Ovary (tissue), 9 donors: ENCODE measurements around the gene SMIM7. TPM values are rescaled to one million over a fixed set of nuclear protein-coding genes. Genes with fewer than 3 reads are reported as not detected.

Experiments
- DNase-seq, 5 donors: peaks; one replicate each; pipeline ENCODE4 v3.0.0-alpha.2; 2019 to 2020
- H3K27ac ChIP-seq, 2 donors: fragments of 200-600 bp; one replicate each; pipeline versions ENCODE4 v1.5.1 to v1.8.0; 2019 to 2022
- H3K27me3 ChIP-seq: fragments of 200-600 bp; one replicate; pipeline ENCODE4 v1.8.0; 2022
- H3K36me3 ChIP-seq: fragments of 200-600 bp; sonication (generic); one replicate; pipeline ENCODE4 v1.5.1; 2019
- H3K4me1 ChIP-seq: one replicate; pipeline ENCODE4 v1.8.1; 2013; ENCODE audit warnings: mild to moderate bottlenecking, moderate library complexity; ENCODE audit not compliant: insufficient read depth
- H3K4me3 ChIP-seq: fragments of 200-600 bp; sonication (generic); one replicate; pipeline ENCODE4 v1.5.1; 2017
- H3K9me3 ChIP-seq, 2 donors: fragments of 200-600 bp in 1 of 2; sonication (generic) in 1 of 2; one replicate each; pipeline versions ENCODE4 v1.5.1 to v1.8.1; 2013 to 2019; ENCODE audit warnings: mild to moderate bottlenecking in 1 of 2, moderate library complexity in 1 of 2
- CTCF ChIP-seq, 3 donors: fragments of 450-650 bp in 2 of 3; fragments of 200-600 bp in 1 of 3; IDR thresholded peaks; one replicate each; pipeline versions ENCODE4 v1.5.1 to v1.8.0; 2016 to 2022; ENCODE audit warnings: antibody characterized with exemption in 3 of 3, mild to moderate bottlenecking in 1 of 3
- EP300 ChIP-seq: sonication (generic); formaldehyde crosslinking; IDR thresholded peaks from one replicate; pipeline ENCODE4 v1.6.1; 2017; ENCODE audit warnings: antibody characterized with exemption
- POLR2A ChIP-seq: fragments of 450-650 bp; IDR thresholded peaks from one replicate; pipeline ENCODE4 v1.6.1; 2017; ENCODE audit warnings: antibody characterized with exemption, mild to moderate bottlenecking, moderate library complexity
- whole genome bisulfite sequencing, 3 donors: extraction: QIAGEN DNeasy Blood & Tissue Kit in 1 of 3; methylation state at CpG; one replicate each; pipeline versions ENCODE4 v1.1.5 to v1.1.7; 2013 to 2017; 5-methylcytosine and 5-hydroxymethylcytosine counted together
- intact Hi-C, 4 donors: fragments of 100-400 bp; cut with DNase I; formaldehyde crosslinking; loops; one replicate each; pipeline versions ENCODE4 v1.11.0 to v1.15.1; 2022 to 2023
- polyA plus RNA-seq, 2 donors: library from polyadenylated mRNA; stranded (reverse); fragments of 200-250 nt in 1 of 2; fragments of 350-450 nt in 1 of 2; fragmentation: Illumina TruSeq in 1 of 2; extraction: RNeasy Lipid Tissue Mini Kit (QIAGEN cat#74804) in 1 of 2; gene quantifications; one replicate each; pipeline ENCODE4 v1.2.3, GENCODE V29; 2013 to 2014
- total RNA-seq, 7 donors: library from RNA; depleted of rRNA in 2 of 7; stranded (reverse); fragments of >200 nt in 2 of 7; fragmentation: NEBNext Ultra II Directional in 3 of 7; extraction: Animal tissue kit (Norgen Biotek cat#: 25700) in 3 of 7; gene quantifications; one replicate each; pipeline versions ENCODE4 v1.1.0 to v1.2.4, GENCODE V29; 2016 to 2023
- donor health status: DM: no; HTN: no; CAD: no; lungs with moderate emphysema.
- donor health status: DM: no; HTN: no; CAD: no.
- donor health status: Bipolar disorder and iron deficiency.
- donor health status: DM: yes; HTN: yes; CAD: no.
- donor health status: DM: no; HTN: no; CAD: no.
- donor health status: DM: yes; HTN: yes; CAD: no.

Gene SMIM7
- total and polyA plus RNA-seq, 9 donors: 59.1 to 123 (median 72.6) TPM

DNA sequence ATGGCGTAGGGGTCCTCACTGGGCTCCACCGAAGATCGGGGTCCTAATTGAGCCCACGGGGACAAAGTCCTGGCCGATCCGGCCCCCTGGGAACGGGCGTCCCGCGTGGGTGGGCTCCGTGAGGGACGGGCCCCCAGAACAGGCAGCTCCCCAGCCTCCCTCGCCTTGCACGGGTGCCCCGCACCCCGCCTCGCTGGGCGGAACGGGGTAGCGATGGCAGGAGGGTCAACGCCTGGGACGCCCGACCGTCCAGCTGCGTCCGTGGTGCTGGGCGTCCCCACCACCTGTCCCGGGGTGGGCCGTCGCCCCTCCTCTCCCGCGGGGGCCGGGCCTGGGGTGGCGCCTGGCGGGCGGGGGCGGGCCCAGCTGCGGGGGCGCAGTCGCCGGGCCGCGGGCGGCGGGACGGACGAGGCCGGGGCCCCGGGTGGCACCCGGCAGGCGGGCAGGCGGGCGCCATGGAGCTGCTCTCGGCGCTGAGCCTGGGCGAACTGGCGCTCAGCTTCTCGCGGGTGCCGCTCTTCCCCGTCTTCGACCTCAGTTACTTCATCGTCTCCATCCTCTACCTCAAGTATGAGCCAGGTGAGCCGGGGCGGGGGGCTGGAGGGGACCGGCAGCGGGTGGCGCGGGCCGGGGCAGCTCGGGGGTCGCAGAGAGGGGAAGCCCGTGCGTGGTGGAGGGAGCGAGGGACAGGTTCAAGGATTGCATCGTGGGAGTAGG, 977 bp upstream of the SMIM7 start, which contains the start of gene TMEM38A:
Gene TMEM38A, plus strand, starts transcription at position 377 of the 717 bp plus-strand sequence. Its CDS starts 79 bp downstream, at position 456.
- Histone ChIP-seq H3K27me3 (no peaks in the 10 kb centered on the region), H3K4me1 (peaks cover 11% of the 10 kb centered on the region), H3K9me3 (no peaks in the 10 kb centered on the region), H3K27ac (peak within 1 kb of the TSS; percentile 76 to 94), H3K36me3 (no peaks in the 10 kb centered on the region), H3K4me3 (peak within 1 kb of the TSS; percentile 80)
- DNase-seq: peak; percentile 46 to 68 (median 58)
- WGBS, 3 donors: 0 to 1% (median 1%) methylated on average over 38 to 76 of the region's 76 CpGs
- intact Hi-C loops: no loop called here
- TF ChIP-seq EP300: no peak
- TF ChIP-seq CTCF (IDR thresholded peaks at IDR 0.05): no peak
- no peak for TF ChIP-seq POLR2A

- peak overlapping the region; percentile 80 for H3K4me3 ChIP-seq
- WGBS, 3 donors: 0 to 1% (median 1%) methylated on average over 14 of the region's 14 CpGs
- H3K36me3 ChIP-seq: no peaks in the 10 kb centered on the region
- peak overlapping the region; percentile 29 to 94 for H3K27ac ChIP-seq
- H3K9me3 ChIP-seq: no peaks in the 10 kb centered on the region
- intact Hi-C loops: no loop called here
- H3K4me1 ChIP-seq: peaks cover 11% of the 10 kb centered on the region
- TF ChIP-seq POLR2A: no peak
- TF ChIP-seq EP300: no peak
- no peak for TF ChIP-seq CTCF (IDR thresholded peaks at IDR 0.05)
- H3K27me3 ChIP-seq: no peaks in the 10 kb centered on the region
- DNase-seq: no peak
Observed at GRCh38 chr19:16659464-16659831, 496 bp downstream of the SMIM7 start.

GRCh38 chr19:16657384-16657783, 2.6 kb downstream of the SMIM7 start:
- WGBS, 3 donors: 80 to 85% (median 80%) methylated on average over 5 of the region's 5 CpGs
- Histone ChIP-seq H3K9me3 (no peaks in the 10 kb centered on the region), H3K27me3 (no peaks in the 10 kb centered on the region), H3K27ac (no peak overlapping the region), H3K4me3 (no peak overlapping the region), H3K4me1 (peaks cover 11% of the 10 kb centered on the region), H3K36me3 (no peaks in the 10 kb centered on the region)
- intact Hi-C loops: no loop called here
- no peak for DNase-seq
- TF ChIP-seq EP300 (no peak), CTCF (IDR thresholded peaks at IDR 0.05) (no peak), POLR2A (no peak)

GRCh38 chr19:16655727-16656126, 4.2 kb downstream of the SMIM7 start:
- intact Hi-C loops: no loop called here
- peaks cover 5% of the 10 kb centered on the region for H3K4me1 ChIP-seq
- H3K36me3 ChIP-seq: no peaks in the 10 kb centered on the region

More at GRCh38 chr19:16655727-16656126, 4.2 kb downstream of the SMIM7 start:
- TF ChIP-seq POLR2A (no peak), EP300 (no peak), CTCF (IDR thresholded peaks at IDR 0.05) (no peak)
- H3K27ac ChIP-seq: no peak overlapping the region
- WGBS, 3 donors: 70 to 81% (median 74%) methylated on average over 11 of the region's 11 CpGs
- no peak overlapping the region for H3K4me3 ChIP-seq
- DNase-seq: no peak
- H3K27me3 ChIP-seq: no peaks in the 10 kb centered on the region
- H3K9me3 ChIP-seq: no peaks in the 10 kb centered on the region
